B cell (primary cell): Measurements from ENCODE around the gene RABL6. TPM values are rescaled to one million over a fixed set of nuclear protein-coding genes. Genes with fewer than 3 reads are reported as not detected.
A peak's percentile ranks its signal among the peaks of the same experiment; 100 is the strongest.

Experiments
- ATAC-seq: fragments of 200-7000 bp; cut with Tn5 transposase; one replicate; pipeline ENCODE4 v1.10.0; 2021; ENCODE audit warnings: low read depth, mild to moderate bottlenecking, moderate number of reproducible peaks, moderate library complexity
- CTCF ChIA-PET: fragments of 350-600 bp; sonication (Branson Sonifier 250); formaldehyde crosslinking; loops from one replicate; lab custom pipeline; 2021; ENCODE audit warnings: antibody characterized with exemption, inconsistent platforms; lab: Charles Lee
- POLR2A ChIA-PET: fragments of 350-600 bp; sonication (Branson Sonifier 250); formaldehyde crosslinking; loops from one replicate; lab custom pipeline; 2021; ENCODE audit warnings: antibody characterized with exemption; lab: Charles Lee
- DNase-seq: peaks from one replicate; pipeline ENCODE4 v3.0.0; 2013
- H2AFZ ChIP-seq: 2 replicates; pipeline ENCODE4 v1.6.1; 2012; ENCODE audit warnings: mild to moderate bottlenecking, low read depth, low read length; ENCODE audit not compliant: insufficient read depth, poor library complexity, severe bottlenecking
- H3K27ac ChIP-seq, 2 donors: 1 replicate in 1 of 2; 2 replicates in 1 of 2; pipeline ENCODE4 v1.5.1; 2012 to 2013; ENCODE audit warnings: low read length in 2 of 2, mild to moderate bottlenecking in 2 of 2, moderate library complexity in 1 of 2
- H3K27me3 ChIP-seq, 4 experiments: fragments of 200-600 bp in 1 of 4; sonication (generic) in 1 of 4; replicated peaks in 1 of 4; 1 replicate in 2 of 4; 2 replicates in 2 of 4; pipeline versions ENCODE4 v1.6.1 to v1.7.0; 2013 to 2016; ENCODE audit warnings: low read length in 3 of 4, mild to moderate bottlenecking in 2 of 4, mixed read lengths in 1 of 4, moderate library complexity in 1 of 4; ENCODE audit not compliant: insufficient read depth in 4 of 4, control insufficient read depth in 3 of 4; ENCODE audit errors: control extremely low read depth in 1 of 4
- H3K36me3 ChIP-seq, 2 experiments: replicated peaks in 1 of 2; 1 replicate in 1 of 2; 2 replicates in 1 of 2; pipeline versions ENCODE4 v1.6.1 to v1.7.1; 2013; ENCODE audit warnings: low read length in 1 of 2; ENCODE audit not compliant: insufficient read depth in 2 of 2, control insufficient read depth in 1 of 2; ENCODE audit errors: control extremely low read depth in 1 of 2, extremely low read depth in 1 of 2
- H3K4me1 ChIP-seq, 2 donors: fragments of 200-600 bp in 1 of 2; sonication (generic) in 1 of 2; 1 replicate in 1 of 2; 2 replicates in 1 of 2; pipeline versions ENCODE4 v1.5.1 to v1.6.1; 2013 to 2017; ENCODE audit warnings: low read length in 2 of 2; ENCODE audit not compliant: control insufficient read depth in 2 of 2, insufficient read depth in 2 of 2
- H3K4me2 ChIP-seq: replicated peaks from 2 replicates; pipeline ENCODE3; 2012; ENCODE audit warnings: mild to moderate bottlenecking, low read depth, low read length; ENCODE audit not compliant: poor library complexity, severe bottlenecking
- H3K4me3 ChIP-seq, 5 experiments: fragments of 200-600 bp in 1 of 5; sonication (generic) in 1 of 5; 1 replicate in 3 of 5; 2 replicates in 2 of 5; pipeline versions ENCODE4 v1.5.1 to v1.7.0; 2011 to 2016; ENCODE audit warnings: low read length in 4 of 5, mild to moderate bottlenecking in 4 of 5, low read depth in 2 of 5, control low read depth in 1 of 5, moderate library complexity in 1 of 5; ENCODE audit not compliant: insufficient read depth in 1 of 5; ENCODE audit errors: control extremely low read depth in 1 of 5, extremely low read depth in 1 of 5
- H3K79me2 ChIP-seq: fragments of 200-600 bp; sonication (generic); one replicate; pipeline ENCODE4 v1.6.0; 2016; ENCODE audit warnings: low read length; ENCODE audit not compliant: control insufficient read depth, insufficient read depth
- H3K9ac ChIP-seq: fragments of 200-600 bp; sonication (generic); 2 replicates; pipeline ENCODE4 v1.6.1; 2017; ENCODE audit warnings: mild to moderate bottlenecking, low read length, moderate library complexity
- H3K9me3 ChIP-seq, 3 donors: one replicate each; pipeline versions ENCODE4 v1.6.1 to v1.7.1; 2013; ENCODE audit warnings: low read length in 2 of 3; ENCODE audit not compliant: control insufficient read depth in 2 of 3, insufficient read depth in 1 of 3; ENCODE audit errors: control extremely low read depth in 1 of 3
- H4K20me1 ChIP-seq: 2 replicates; pipeline ENCODE4 v1.6.0; 2012; ENCODE audit warnings: mild to moderate bottlenecking, low read length; ENCODE audit not compliant: insufficient read depth, control insufficient read depth, poor library complexity, severe bottlenecking
- H3K27ac Mint-ChIP-seq: one replicate; pipeline ENCODE4 v1.8.0; 2021; ENCODE audit warnings: mixed read lengths
- H3K27me3 Mint-ChIP-seq: one replicate; pipeline ENCODE4 v1.8.0; 2021; ENCODE audit warnings: mixed read lengths
- H3K4me1 Mint-ChIP-seq: one replicate; pipeline ENCODE4 v1.8.0; 2021; ENCODE audit warnings: mixed read lengths
- H3K4me3 Mint-ChIP-seq: one replicate; pipeline ENCODE4 v1.8.0; 2021; ENCODE audit warnings: mixed read lengths
- H3K9me3 Mint-ChIP-seq: one replicate; pipeline ENCODE4 v1.8.0; 2022; ENCODE audit warnings: mixed read lengths; ENCODE audit not compliant: insufficient read depth
- CTCF ChIP-seq: fragments of 200-600 bp; IDR thresholded peaks from one replicate; pipeline ENCODE4 v1.8.0; 2022; ENCODE audit warnings: antibody characterized with exemption, mild to moderate bottlenecking
- EZH2 ChIP-seq: IDR thresholded peaks from 2 replicates; pipeline ENCODE4 v1.6.1; 2012; ENCODE audit warnings: borderline replicate concordance, low read depth, mild to moderate bottlenecking, moderate library complexity, low read length; ENCODE audit not compliant: insufficient read depth, poor library complexity, severe bottlenecking
- WGBS: methylation state at CpG from one replicate; pipeline ENCODE4 v1.1.5; 2013; ENCODE audit warnings: missing lambda C conversion rate; ENCODE audit not compliant: insufficient coverage; 5-methylcytosine and 5-hydroxymethylcytosine counted together
- intact Hi-C: fragments of 100-400 bp; cut with micrococcal nuclease; formaldehyde crosslinking; loops from one replicate; pipeline ENCODE4 v1.10.0; 2022
- polyA plus RNA-seq: library from polyadenylated mRNA; depleted of rRNA; stranded (reverse); fragments of >200 nt; gene quantifications from 2 replicates; pipeline ENCODE4 v1.2.3, GENCODE V29; 2012
- total RNA-seq, 2 donors: library from RNA; stranded (reverse); fragments of 120-200 nt in 1 of 2; gene quantifications; 1 replicate in 1 of 2; 2 replicates in 1 of 2; pipeline versions ENCODE4 v1.2.3 to v1.2.4, GENCODE V29; 2013 to 2022

RABL6 gene
- total and polyA plus RNA-seq, 2 donors (not counting 1 experiment from before 2014, with no cell fraction given): 33.6 to 70.5 TPM

GRCh38 chr9:136848393-136849037, 40.8 kb downstream of the RABL6 start:
- Mint-ChIP-seq H3K4me3 (peak overlapping the region; percentile 96), H3K27ac (no peak overlapping the region), H3K9me3 (no peaks in the 10 kb centered on the region), H3K4me1 (peaks cover 24% of the 10 kb centered on the region), H3K27me3 (peaks cover 7% of the 10 kb centered on the region)
- H3K4me2 ChIP-seq: peak overlapping the region; percentile 99
- ChIA-PET CTCF (interaction anchor here (1.0 to 1.1 kb wide), 2 partner anchors 178 to 181 kb away, joined by 3 to 5 read pairs; no protein-coding TSS in a partner anchor), POLR2A (interaction anchor here (0.7 kb wide), 1 partner anchor 296 kb away, joined by 3 read pairs; no protein-coding TSS in a partner anchor)
- ATAC-seq (peak; percentile 1), DNase-seq (peak; percentile 54)
- H3K36me3 ChIP-seq: peaks cover 0 to 4% of the 10 kb centered on the region in 2 experiments
- H4K20me1 ChIP-seq: peaks cover 28% of the 10 kb centered on the region
- peaks cover 0 to 34% (median 12%) of the 10 kb centered on the region in 4 experiments for H3K27me3 ChIP-seq
- TF ChIP-seq EZH2 (peak; percentile 11), CTCF (no peak)
- peaks cover 40 to 43% of the 10 kb centered on the region in 2 donors for H3K4me1 ChIP-seq
- peaks cover 0 to 25% (median 0%) of the 10 kb centered on the region in 3 donors for H3K9me3 ChIP-seq
- peaks cover 2% of the 10 kb centered on the region for H3K79me2 ChIP-seq
- WGBS: 2% methylated on average over 41 of the region's 53 CpGs
- H2AFZ ChIP-seq: peak overlapping the region; percentile 97
- H3K27ac ChIP-seq: peak overlapping the region in 1 of 2 donors; percentile 55
- intact Hi-C loops: loop anchor here (1.0 to 5.0 kb wide), 7 partner anchors 18 to 184 kb away; partner anchors contain the start of genes EDF1, FBXW5, FUT7 and PAXX
- H3K9ac ChIP-seq: peak overlapping the region; percentile 84
- peak overlapping the region; percentile 14 to 87 (median 82) for H3K4me3 ChIP-seq
